Type B pancreatic cell (in vitro differentiated cells): ENCODE results near the gene RPTOR. TPM values are rescaled to one million over a fixed set of nuclear protein-coding genes. Genes with fewer than 3 reads are reported as not detected.

Experiments used
- DNase-seq: peaks from one replicate; pipeline ENCODE4 v3.0.0; 2021; ENCODE audit warnings: mixed read lengths; ENCODE audit not compliant: unreplicated experiment; ENCODE audit errors: extremely low spot score
- H3K27ac Mint-ChIP-seq: 2 replicates; pipeline ENCODE4 v1.8.0; 2021; ENCODE audit warnings: mild to moderate bottlenecking, mixed read lengths
- H3K27me3 Mint-ChIP-seq: 2 replicates; pipeline ENCODE4 v1.8.0; 2021; ENCODE audit warnings: mixed read lengths
- H3K36me3 Mint-ChIP-seq: 2 replicates; pipeline ENCODE4 v1.8.0; 2021; ENCODE audit warnings: mixed read lengths
- H3K4me1 Mint-ChIP-seq: one replicate; pipeline ENCODE4 v1.8.0; 2021; ENCODE audit warnings: mixed read lengths; ENCODE audit not compliant: unreplicated experiment
- H3K4me3 Mint-ChIP-seq: 2 replicates; pipeline ENCODE4 v1.8.0; 2021; ENCODE audit warnings: mild to moderate bottlenecking, mixed read lengths
- H3K9me3 Mint-ChIP-seq: 2 replicates; pipeline ENCODE4 v1.8.0; 2021; ENCODE audit warnings: mixed read lengths
- total RNA-seq: library from RNA; stranded (reverse); gene quantifications from 2 replicates; pipeline ENCODE4 v1.2.1, GENCODE V29; 2021; ENCODE audit warnings: low replicate concordance
- TF ChIP-seq, protein P1 (sequence below): fragments of 200-600 bp; sonication (generic); conservative IDR thresholded peaks from 2 replicates; pipeline ENCODE4 v1.5.0; 2021; ENCODE audit warnings: antibody characterized with exemption, mild to moderate bottlenecking

RPTOR gene
- total RNA-seq, 1 donor from 2014 or later, result 39.8 TPM

DNA sequence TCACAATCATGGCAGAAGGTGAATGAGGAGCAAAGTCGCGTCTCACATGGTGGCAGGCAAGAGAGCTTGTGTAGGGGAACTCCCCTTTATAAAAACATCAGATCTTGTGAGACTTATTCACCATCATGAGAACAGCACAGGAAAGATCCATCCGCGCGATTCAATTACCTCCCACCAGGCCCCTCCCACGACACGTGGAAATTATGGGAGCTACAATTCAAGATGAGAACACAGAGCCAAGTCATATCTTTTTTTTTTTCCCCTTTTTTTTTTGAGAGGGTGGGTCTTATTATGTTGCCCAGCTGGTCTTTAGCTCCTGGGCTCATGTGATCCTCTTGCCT is 60.0 kb downstream of the RPTOR start:
- peaks cover 12% of the 10 kb centered on the region for H3K36me3 Mint-ChIP-seq
- TF ChIP-seq, protein P1, sequence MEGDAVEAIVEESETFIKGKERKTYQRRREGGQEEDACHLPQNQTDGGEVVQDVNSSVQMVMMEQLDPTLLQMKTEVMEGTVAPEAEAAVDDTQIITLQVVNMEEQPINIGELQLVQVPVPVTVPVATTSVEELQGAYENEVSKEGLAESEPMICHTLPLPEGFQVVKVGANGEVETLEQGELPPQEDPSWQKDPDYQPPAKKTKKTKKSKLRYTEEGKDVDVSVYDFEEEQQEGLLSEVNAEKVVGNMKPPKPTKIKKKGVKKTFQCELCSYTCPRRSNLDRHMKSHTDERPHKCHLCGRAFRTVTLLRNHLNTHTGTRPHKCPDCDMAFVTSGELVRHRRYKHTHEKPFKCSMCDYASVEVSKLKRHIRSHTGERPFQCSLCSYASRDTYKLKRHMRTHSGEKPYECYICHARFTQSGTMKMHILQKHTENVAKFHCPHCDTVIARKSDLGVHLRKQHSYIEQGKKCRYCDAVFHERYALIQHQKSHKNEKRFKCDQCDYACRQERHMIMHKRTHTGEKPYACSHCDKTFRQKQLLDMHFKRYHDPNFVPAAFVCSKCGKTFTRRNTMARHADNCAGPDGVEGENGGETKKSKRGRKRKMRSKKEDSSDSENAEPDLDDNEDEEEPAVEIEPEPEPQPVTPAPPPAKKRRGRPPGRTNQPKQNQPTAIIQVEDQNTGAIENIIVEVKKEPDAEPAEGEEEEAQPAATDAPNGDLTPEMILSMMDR, result no peak
- no peak for DNase-seq
- H3K4me3 Mint-ChIP-seq, result no peak overlapping the region
- no peaks in the 10 kb centered on the region for H3K27me3 Mint-ChIP-seq
- H3K27ac Mint-ChIP-seq, result no peak overlapping the region
- peaks cover 18% of the 10 kb centered on the region for H3K4me1 Mint-ChIP-seq
- H3K9me3 Mint-ChIP-seq, result peaks cover 9% of the 10 kb centered on the region

DNA sequence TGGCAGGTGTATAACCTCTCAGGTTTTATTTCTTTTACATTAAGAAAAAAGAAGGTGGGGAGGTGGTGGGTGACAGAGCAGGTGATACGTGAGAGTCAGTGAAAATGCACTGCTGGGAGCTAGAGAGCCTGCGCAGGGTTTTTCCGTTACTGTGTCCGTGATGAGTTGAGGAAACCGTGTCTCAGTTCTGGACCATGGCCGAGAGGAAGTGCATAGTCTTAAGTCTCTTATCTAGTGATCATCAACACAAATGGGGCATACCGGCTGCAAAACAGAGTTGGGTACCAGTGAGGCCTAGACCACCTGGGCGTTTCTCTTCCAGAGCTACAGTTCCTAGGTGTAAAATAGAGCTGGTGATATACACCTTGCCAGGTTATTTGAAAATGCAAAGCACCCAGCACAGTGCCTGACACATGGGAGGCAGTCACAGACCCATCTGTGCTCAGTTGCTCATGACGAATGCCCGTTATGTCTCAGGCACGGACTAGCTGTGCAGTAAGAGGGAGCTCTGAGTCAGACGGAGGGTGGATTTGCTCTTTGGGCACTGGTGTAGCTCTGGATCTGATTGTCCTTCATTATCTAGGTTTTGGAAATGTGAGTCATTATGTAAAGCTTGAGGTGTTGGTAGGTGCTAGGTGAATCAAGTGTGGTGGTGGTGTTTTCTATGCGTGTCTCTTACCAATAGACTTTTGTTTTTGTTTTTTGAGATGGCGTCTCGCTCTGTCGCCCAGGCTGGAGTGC is 60.9 kb downstream of the RPTOR start:
- Mint-ChIP-seq H3K27ac (no peak overlapping the region), H3K4me3 (no peak overlapping the region), H3K27me3 (no peaks in the 10 kb centered on the region), H3K36me3 (peaks cover 12% of the 10 kb centered on the region), H3K4me1 (peaks cover 10% of the 10 kb centered on the region), H3K9me3 (peaks cover 9% of the 10 kb centered on the region)
- no peak for DNase-seq
- TF ChIP-seq, protein P1, result no peak

GRCh38 chr17:80608326-80608725 is 63.7 kb downstream of the RPTOR start:
- peaks cover 9% of the 10 kb centered on the region for H3K9me3 Mint-ChIP-seq
- H3K27me3 Mint-ChIP-seq, result no peaks in the 10 kb centered on the region
- no peak overlapping the region for H3K27ac Mint-ChIP-seq
- peaks cover 9% of the 10 kb centered on the region for H3K4me1 Mint-ChIP-seq
- TF ChIP-seq, protein P1, result no peak
- no peak for DNase-seq
- H3K36me3 Mint-ChIP-seq, result peaks cover 5% of the 10 kb centered on the region
- H3K4me3 Mint-ChIP-seq, result no peak overlapping the region

DNA sequence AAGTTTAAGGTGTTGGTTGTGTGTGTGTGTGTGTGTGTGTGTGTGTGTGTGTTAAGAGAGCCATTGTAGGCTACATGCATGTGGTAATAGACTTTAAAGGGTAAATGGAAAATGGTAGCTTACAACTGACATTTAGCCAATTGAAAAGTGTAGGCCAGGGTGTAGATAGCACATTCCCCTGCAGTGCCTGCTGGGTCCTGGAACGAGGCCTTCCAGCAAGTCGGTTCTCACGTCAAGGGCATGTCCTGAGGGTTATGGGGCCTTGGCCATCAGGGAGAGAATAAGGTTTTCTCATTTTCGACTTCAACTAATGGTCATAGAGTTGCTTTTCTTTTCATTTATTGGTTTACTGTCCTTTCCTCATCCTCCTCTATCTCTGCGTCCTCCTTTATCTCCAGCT is 65.1 kb downstream of the RPTOR start:
- TF ChIP-seq, protein P1, result no peak
- Mint-ChIP-seq H3K4me1 (peaks cover 15% of the 10 kb centered on the region), H3K27me3 (no peaks in the 10 kb centered on the region), H3K4me3 (no peak overlapping the region), H3K27ac (no peak overlapping the region), H3K9me3 (peaks cover 4% of the 10 kb centered on the region), H3K36me3 (peaks cover 3% of the 10 kb centered on the region)
- no peak for DNase-seq

GRCh38 chr17:80611816-80612215 is 67.2 kb downstream of the RPTOR start:
- no peak for DNase-seq
- H3K36me3 Mint-ChIP-seq, result peaks cover 6% of the 10 kb centered on the region
- H3K9me3 Mint-ChIP-seq, result peaks cover under 1% of the 10 kb centered on the region
- TF ChIP-seq, protein P1, result no peak
- H3K4me3 Mint-ChIP-seq, result no peak overlapping the region
- no peak overlapping the region for H3K27ac Mint-ChIP-seq
- no peaks in the 10 kb centered on the region for H3K27me3 Mint-ChIP-seq
- peaks cover 20% of the 10 kb centered on the region for H3K4me1 Mint-ChIP-seq
